ENCODE results near the gene FCHSD2.

Gene FCHSD2

GRCh38 chr11:73114110-73114834, 27.8 kb downstream of the FCHSD2 start:
- Mint-ChIP-seq H3K4me3 (no peak overlapping the region), H3K36me3 (ENCODE audit: low read depth) (peaks cover 72% of the 10 kb centered on the region), H3K9me3 (peaks cover 25% of the 10 kb centered on the region), H3K27ac (no peak overlapping the region), H3K27me3 (no peaks in the 10 kb centered on the region), H3K4me1 (ENCODE audit: low read depth) (peaks cover 23% of the 10 kb centered on the region)
- intact Hi-C loops (cut with micrococcal nuclease): no loop called here

- no peak overlapping the region for H3K27ac Mint-ChIP-seq
- H3K27me3 Mint-ChIP-seq: no peaks in the 10 kb centered on the region
- peaks cover 65% of the 10 kb centered on the region for H3K36me3 Mint-ChIP-seq (ENCODE audit: low read depth)
- intact Hi-C loops (cut with micrococcal nuclease): no loop called here
- peaks cover 23% of the 10 kb centered on the region for H3K4me1 Mint-ChIP-seq (ENCODE audit: low read depth)
- no peak overlapping the region for H3K4me3 Mint-ChIP-seq
- peaks cover 30% of the 10 kb centered on the region for H3K9me3 Mint-ChIP-seq
Measured at GRCh38 chr11:73113426-73113825, 28.7 kb downstream of the FCHSD2 start.

GRCh38 chr11:73107597-73107996, 34.5 kb downstream of the FCHSD2 start:
- Mint-ChIP-seq H3K4me3 (no peak overlapping the region), H3K27ac (no peak overlapping the region), H3K4me1 (ENCODE audit: low read depth) (peaks cover 15% of the 10 kb centered on the region), H3K36me3 (ENCODE audit: low read depth) (peaks cover 32% of the 10 kb centered on the region), H3K27me3 (no peaks in the 10 kb centered on the region), H3K9me3 (peaks cover 30% of the 10 kb centered on the region)
- intact Hi-C loops (cut with micrococcal nuclease): no loop called here

GRCh38 chr11:73106347-73106746, 35.8 kb downstream of the FCHSD2 start:
- Mint-ChIP-seq H3K36me3 (ENCODE audit: low read depth) (peaks cover 21% of the 10 kb centered on the region), H3K27ac (no peak overlapping the region), H3K4me3 (no peak overlapping the region), H3K9me3 (peaks cover 26% of the 10 kb centered on the region), H3K4me1 (ENCODE audit: low read depth) (peaks cover 15% of the 10 kb centered on the region), H3K27me3 (no peaks in the 10 kb centered on the region)
- intact Hi-C loops (cut with micrococcal nuclease): no loop called here

- Mint-ChIP-seq H3K27me3 (no peaks in the 10 kb centered on the region), H3K4me3 (no peak overlapping the region), H3K9me3 (no peaks in the 10 kb centered on the region), H3K36me3 (ENCODE audit: low read depth) (peaks cover 36% of the 10 kb centered on the region), H3K4me1 (ENCODE audit: low read depth) (peaks cover 24% of the 10 kb centered on the region), H3K27ac (no peak overlapping the region)
- intact Hi-C loops (cut with micrococcal nuclease): no loop called here
Measured at GRCh38 chr11:73100578-73100977, 41.5 kb downstream of the FCHSD2 start.

- H3K4me1 Mint-ChIP-seq (ENCODE audit: low read depth): peaks cover 30% of the 10 kb centered on the region
- no peaks in the 10 kb centered on the region for H3K27me3 Mint-ChIP-seq
- H3K9me3 Mint-ChIP-seq: no peaks in the 10 kb centered on the region
- no peak overlapping the region for H3K4me3 Mint-ChIP-seq
- peak overlapping the region; percentile 11 for H3K27ac Mint-ChIP-seq
- intact Hi-C loops (cut with micrococcal nuclease): no loop called here
- H3K36me3 Mint-ChIP-seq (ENCODE audit: low read depth): peaks cover 35% of the 10 kb centered on the region
Measured at GRCh38 chr11:73099512-73100266, 42.4 kb downstream of the FCHSD2 start.

- intact Hi-C loops (cut with micrococcal nuclease): no loop called here
- peak overlapping the region; percentile 90 for H3K27ac Mint-ChIP-seq
Measured at GRCh38 chr11:73095613-73096012, 46.5 kb downstream of the FCHSD2 start.

GRCh38 chr11:73091521-73092305, 50.4 kb downstream of the FCHSD2 start:
- Mint-ChIP-seq H3K36me3 (ENCODE audit: low read depth) (peaks cover 15% of the 10 kb centered on the region), H3K9me3 (no peaks in the 10 kb centered on the region), H3K4me3 (no peak overlapping the region), H3K27me3 (no peaks in the 10 kb centered on the region), H3K27ac (no peak overlapping the region), H3K4me1 (ENCODE audit: low read depth) (peaks cover 46% of the 10 kb centered on the region)
- intact Hi-C loops (cut with micrococcal nuclease): no loop called here

More at GRCh38 chr11:73095613-73096012, 46.5 kb downstream of the FCHSD2 start:
- H3K9me3 Mint-ChIP-seq: no peaks in the 10 kb centered on the region
- H3K4me1 Mint-ChIP-seq (ENCODE audit: low read depth): peaks cover 46% of the 10 kb centered on the region
- no peaks in the 10 kb centered on the region for H3K27me3 Mint-ChIP-seq
- H3K4me3 Mint-ChIP-seq: peak overlapping the region; percentile 75
- H3K36me3 Mint-ChIP-seq (ENCODE audit: low read depth): peaks cover 35% of the 10 kb centered on the region

GRCh38 chr11:73087730-73088129, 54.4 kb downstream of the FCHSD2 start:
- H3K9me3 Mint-ChIP-seq: no peaks in the 10 kb centered on the region
- H3K27me3 Mint-ChIP-seq: no peaks in the 10 kb centered on the region
- no peak overlapping the region for H3K4me3 Mint-ChIP-seq
- peak overlapping the region; percentile 50 for H3K27ac Mint-ChIP-seq
- intact Hi-C loops (cut with micrococcal nuclease): loop anchor here (10.0 kb wide), 1 partner anchor 47 kb away; no protein-coding TSS in a partner anchor
- H3K36me3 Mint-ChIP-seq (ENCODE audit: low read depth): peaks cover 22% of the 10 kb centered on the region
- H3K4me1 Mint-ChIP-seq (ENCODE audit: low read depth): peaks cover 54% of the 10 kb centered on the region

- peaks cover 9% of the 10 kb centered on the region for H3K36me3 Mint-ChIP-seq (ENCODE audit: low read depth)
Measured at GRCh38 chr11:73085189-73085875, 56.8 kb downstream of the FCHSD2 start.

GRCh38 chr11:73078631-73079030, 63.5 kb downstream of the FCHSD2 start:
- intact Hi-C loops (cut with micrococcal nuclease): loop anchor here (5.0 kb wide), 1 partner anchor 36 kb away; no protein-coding TSS in a partner anchor

More at GRCh38 chr11:73085189-73085875, 56.8 kb downstream of the FCHSD2 start:
- Mint-ChIP-seq H3K27ac (peak overlapping the region; percentile 90), H3K4me1 (ENCODE audit: low read depth) (peaks cover 35% of the 10 kb centered on the region), H3K4me3 (peak overlapping the region; percentile 15), H3K9me3 (no peaks in the 10 kb centered on the region), H3K27me3 (no peaks in the 10 kb centered on the region)
- intact Hi-C loops (cut with micrococcal nuclease): loop anchor here (10.0 kb wide), 1 partner anchor 49 kb away; no protein-coding TSS in a partner anchor

GRCh38 chr11:73077454-73077853, 64.7 kb downstream of the FCHSD2 start:
- Mint-ChIP-seq H3K27me3 (no peaks in the 10 kb centered on the region), H3K4me1 (ENCODE audit: low read depth) (peaks cover 16% of the 10 kb centered on the region), H3K36me3 (ENCODE audit: low read depth) (peaks cover 33% of the 10 kb centered on the region), H3K4me3 (no peak overlapping the region), H3K27ac (no peak overlapping the region), H3K9me3 (peaks cover 9% of the 10 kb centered on the region)
- intact Hi-C loops (cut with micrococcal nuclease): loop anchor here (5.0 kb wide), 1 partner anchor 35 kb away; no protein-coding TSS in a partner anchor

More at GRCh38 chr11:73078631-73079030, 63.5 kb downstream of the FCHSD2 start:
- Mint-ChIP-seq H3K4me3 (no peak overlapping the region), H3K4me1 (ENCODE audit: low read depth) (peaks cover 4% of the 10 kb centered on the region), H3K27me3 (no peaks in the 10 kb centered on the region), H3K9me3 (peaks cover 9% of the 10 kb centered on the region), H3K36me3 (ENCODE audit: low read depth) (peaks cover 39% of the 10 kb centered on the region), H3K27ac (no peak overlapping the region)

GRCh38 chr11:73074319-73074718, 67.8 kb downstream of the FCHSD2 start:
- peaks cover 30% of the 10 kb centered on the region for H3K4me1 Mint-ChIP-seq (ENCODE audit: low read depth)
- peaks cover 9% of the 10 kb centered on the region for H3K9me3 Mint-ChIP-seq
- H3K4me3 Mint-ChIP-seq: no peak overlapping the region
- peaks cover 30% of the 10 kb centered on the region for H3K36me3 Mint-ChIP-seq (ENCODE audit: low read depth)
- intact Hi-C loops (cut with micrococcal nuclease): no loop called here
- no peaks in the 10 kb centered on the region for H3K27me3 Mint-ChIP-seq
- H3K27ac Mint-ChIP-seq: no peak overlapping the region
